Activated CD4-positive, alpha-beta T cell treated with anti-CD3 and anti-CD28 coated beads, Interleukin-2, Interleukin-6, amounts not matched to agents 100 ng/mL and 50 ng/mL, durations not matched to agents 16 hours and 8 hours (primary cell): Measurements from ENCODE around the gene SLC25A21.
"Not testable (repeated sequence)": the region's sequence is repeated elsewhere in the genome, so short reads cannot be mapped to it uniquely, and the experiment has no call there.

Source experiments
- DNase-seq: peaks from one replicate; pipeline ENCODE4 v3.0.0-alpha.2; 2020

SLC25A21 gene

DNA sequence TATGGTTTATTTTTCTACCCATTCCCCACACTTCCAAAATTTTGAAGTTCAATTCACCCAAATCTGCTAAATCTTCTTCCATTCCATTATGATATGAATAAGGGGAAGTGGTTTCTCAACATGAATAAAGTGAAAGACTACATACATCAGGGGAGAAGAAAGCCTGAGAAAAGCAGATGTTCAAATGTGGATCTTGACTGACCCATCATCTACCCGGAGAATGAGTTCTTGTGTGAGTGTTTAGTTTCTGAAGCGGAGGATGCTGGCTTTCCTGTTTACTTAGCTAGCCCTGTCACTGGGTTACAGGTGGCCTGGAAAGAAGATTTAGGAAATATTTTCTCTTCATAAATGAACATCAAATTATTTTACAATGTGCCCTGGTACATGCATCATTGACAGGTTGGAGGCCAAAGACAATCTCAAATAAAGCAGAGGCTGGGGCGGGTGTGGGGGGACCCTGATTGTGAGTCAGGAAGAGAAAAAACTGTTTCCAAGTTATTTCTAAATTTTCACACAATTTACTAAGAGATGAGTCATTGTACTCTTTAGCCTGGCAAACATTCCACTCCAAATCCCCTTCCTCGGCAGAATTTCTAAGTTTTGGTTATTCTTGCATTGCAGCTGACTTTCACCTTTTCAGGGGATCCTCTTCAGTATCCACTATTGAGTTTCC is 135.6 kb downstream of the SLC25A21 start:
- DNase-seq: no peak

- no peak for DNase-seq
These were observed 137.0 kb downstream of the SLC25A21 start for GRCh38 chr14:37035401-37035800.

DNA sequence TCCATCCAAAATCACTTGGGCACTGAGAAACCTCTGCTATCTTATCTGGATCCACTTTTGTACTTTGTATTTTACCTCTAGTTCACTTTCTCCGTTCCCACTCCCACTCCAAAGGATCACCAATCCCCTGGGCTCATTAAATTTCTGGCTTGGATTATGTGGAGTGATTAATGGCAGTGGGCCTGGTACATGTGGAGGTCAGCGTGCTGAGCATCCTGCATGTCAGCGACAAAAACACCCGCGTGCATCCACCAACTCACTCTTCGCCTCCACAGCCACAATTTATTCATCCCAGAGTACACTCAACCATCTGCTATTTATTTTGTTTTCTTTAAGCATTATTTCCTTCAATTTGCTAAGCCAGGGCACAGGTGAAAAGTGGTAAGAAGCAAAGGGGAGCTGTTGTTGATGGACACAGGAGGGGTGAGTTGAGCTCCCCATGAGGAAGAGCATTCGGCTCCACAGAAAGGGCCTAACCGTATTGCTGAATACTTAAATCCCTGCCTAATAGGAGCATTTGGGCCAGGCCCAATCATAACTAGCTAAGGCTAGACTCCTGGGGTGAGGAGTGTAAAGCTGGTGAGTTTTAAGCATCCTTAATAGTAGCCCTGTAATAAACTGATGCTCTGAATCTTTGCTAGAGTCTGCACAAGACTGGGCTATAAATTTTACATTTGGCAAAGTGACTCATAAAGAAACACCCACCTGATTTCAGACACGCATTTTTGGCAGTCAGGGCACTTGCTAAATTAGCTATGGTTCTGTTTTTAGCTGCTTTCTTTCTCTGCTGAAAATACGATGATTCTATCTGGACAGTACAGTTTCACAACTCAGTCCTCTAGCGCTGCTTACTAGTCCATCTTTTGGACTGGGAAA is 137.8 kb downstream of the SLC25A21 start:
- no peak for DNase-seq

- no peak for DNase-seq
These were observed 139.5 kb downstream of the SLC25A21 start for GRCh38 chr14:37032863-37033262.

DNA sequence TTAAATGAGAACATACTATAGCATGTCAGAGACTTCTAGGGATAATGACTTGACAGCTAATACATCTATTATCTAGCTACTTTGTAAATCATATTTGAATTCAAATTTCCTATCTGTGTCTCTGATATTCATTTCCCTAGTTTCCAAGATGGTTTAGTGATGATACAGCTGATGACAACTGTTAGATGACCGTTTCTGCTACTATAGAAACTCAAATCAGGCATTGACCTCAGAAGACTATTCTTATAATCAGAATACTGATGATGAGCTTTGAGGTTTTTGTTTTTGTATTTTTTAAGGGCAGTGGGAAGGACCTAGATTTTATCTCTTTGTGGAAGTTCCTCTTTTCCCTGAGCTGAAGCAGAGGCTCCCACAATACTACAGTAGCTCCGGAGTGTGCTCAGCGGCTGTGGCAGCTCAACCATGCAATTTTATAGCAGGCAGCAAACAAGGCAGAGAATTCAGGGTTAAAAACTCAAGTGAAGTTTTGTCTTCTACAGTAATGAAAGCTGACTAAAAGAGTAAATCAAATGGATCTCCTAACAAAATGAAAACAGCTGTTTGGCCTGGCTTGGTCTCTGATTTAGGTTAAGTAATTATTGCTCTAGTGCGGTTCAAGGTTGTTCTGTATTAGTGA is 145.1 kb downstream of the SLC25A21 start:
- no peak for DNase-seq

DNA sequence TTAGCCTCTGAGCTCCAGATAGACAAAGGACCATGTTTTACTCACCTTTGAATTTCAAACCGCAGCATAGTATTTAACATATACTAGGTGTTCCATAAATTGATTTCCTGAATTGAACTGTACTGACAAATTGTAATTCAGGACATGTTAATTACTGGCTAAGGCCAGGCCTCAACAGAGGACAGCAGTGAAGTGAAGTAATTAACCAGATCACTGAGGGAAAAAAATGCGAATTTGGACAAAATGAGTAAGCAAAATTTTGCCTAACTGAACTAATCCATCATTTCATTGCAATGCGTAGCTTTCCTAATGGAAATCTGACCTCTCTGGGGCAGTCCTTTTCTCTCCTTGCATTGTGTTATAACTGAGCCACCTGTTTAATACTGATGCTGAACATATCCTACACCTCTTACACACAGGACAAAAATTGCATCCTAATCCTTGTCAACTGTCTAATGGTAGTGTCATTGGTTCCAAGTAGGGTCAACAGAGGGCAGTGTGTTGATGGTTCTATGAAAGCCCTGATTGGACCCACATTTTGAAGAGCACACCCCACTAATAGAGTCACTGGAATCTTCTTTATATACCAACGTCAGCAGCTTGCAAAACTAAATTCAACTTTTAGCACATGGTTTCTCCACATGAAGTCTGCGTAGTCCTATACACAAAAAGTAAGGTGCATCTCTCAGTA is 148.4 kb downstream of the SLC25A21 start:
- DNase-seq: no peak

DNA sequence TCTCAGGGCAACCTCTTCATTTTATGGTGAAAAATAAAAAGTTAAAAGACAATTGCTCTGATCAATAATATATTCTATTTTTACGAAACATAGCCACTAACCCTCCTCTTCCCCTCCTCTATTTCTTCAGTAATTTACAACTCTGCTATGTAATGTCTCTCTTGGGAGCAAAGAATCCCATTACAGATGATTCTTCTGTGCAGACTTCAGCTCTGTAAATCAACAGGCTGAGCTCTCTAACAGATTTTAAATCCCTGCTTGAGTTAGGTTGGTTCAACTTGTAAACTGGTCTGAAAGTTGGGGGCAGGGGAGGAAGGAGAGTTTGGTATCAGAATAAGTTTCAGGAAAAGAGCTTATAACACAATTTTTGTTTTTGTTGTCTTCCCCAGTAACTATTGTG is 151.0 kb downstream of the SLC25A21 start:
- no peak for DNase-seq

DNA sequence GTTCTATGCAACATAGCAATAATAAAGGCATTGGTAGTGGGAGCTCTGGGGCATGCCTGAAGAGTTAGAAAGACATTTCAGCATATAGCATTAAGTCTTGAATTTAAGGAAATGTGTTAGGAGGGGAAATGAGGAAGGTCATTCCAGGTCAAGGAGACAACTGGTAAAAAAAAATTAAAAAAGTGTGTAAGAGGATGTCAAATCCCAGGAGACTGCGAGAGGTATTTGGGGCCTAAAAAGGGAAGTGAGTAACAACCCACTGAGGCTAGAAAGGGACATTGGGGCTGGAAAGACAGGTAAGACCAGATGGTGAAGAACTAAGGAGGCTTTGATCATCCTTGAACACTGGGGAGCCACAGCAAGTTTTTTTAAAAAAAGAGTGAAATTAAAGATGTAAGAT is 152.9 kb downstream of the SLC25A21 start:
- no peak for DNase-seq

- DNase-seq: no peak
These were observed 153.7 kb downstream of the SLC25A21 start for GRCh38 chr14:37018571-37019240.

DNA sequence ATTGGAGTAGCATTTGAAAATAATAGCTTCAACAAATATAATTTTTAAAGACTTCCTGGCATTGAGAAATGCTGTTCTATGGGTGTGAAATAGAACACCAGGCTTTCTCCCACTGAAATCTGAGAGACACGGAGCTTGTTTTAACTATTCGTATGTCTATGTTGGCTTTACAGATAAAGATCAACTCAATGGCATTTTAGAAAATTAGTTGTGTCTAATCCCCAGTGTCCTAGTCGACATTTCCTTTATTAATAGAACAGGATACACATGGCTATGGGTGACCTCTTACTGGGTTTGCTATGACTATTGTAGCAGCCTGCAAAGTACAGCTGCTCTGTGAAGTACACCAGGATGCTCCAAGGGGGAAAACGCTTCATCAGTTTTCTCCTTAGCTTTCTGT is 159.3 kb downstream of the SLC25A21 start:
- DNase-seq: no peak

GRCh38 chr14:36998686-36999085 is 173.7 kb downstream of the SLC25A21 start:
- no peak for DNase-seq

GRCh38 chr14:36997843-36998242 is 174.6 kb downstream of the SLC25A21 start:
- no peak for DNase-seq

- no peak for DNase-seq
These were observed 175.4 kb downstream of the SLC25A21 start for GRCh38 chr14:36996857-36997590.

GRCh38 chr14:36996133-36996856 is 176.1 kb downstream of the SLC25A21 start:
- DNase-seq: no peak

GRCh38 chr14:36989806-36990205 is 182.6 kb downstream of the SLC25A21 start:
- no peak for DNase-seq

DNA sequence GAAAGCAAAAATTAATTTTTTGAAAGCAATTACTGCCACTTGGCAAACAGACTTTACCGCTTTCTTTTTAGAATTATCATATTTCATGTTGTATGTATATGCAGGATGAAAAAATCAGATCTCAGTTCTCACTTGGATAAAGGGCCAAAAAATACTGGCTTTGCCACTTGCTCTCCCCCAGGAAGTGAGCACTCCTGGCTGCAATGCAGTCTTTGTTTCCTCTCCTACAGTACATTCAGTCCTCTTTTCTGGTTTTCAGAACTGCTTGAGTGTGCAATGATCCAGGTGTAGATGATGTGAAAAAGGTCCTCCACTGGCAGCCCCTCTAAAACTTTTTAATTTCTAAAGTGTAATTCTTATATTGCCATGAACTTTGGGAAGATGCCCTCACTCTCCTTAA is 183.4 kb downstream of the SLC25A21 start:
- DNase-seq: no peak

GRCh38 chr14:36988568-36988967 is 183.8 kb downstream of the SLC25A21 start:
- no peak for DNase-seq

DNA sequence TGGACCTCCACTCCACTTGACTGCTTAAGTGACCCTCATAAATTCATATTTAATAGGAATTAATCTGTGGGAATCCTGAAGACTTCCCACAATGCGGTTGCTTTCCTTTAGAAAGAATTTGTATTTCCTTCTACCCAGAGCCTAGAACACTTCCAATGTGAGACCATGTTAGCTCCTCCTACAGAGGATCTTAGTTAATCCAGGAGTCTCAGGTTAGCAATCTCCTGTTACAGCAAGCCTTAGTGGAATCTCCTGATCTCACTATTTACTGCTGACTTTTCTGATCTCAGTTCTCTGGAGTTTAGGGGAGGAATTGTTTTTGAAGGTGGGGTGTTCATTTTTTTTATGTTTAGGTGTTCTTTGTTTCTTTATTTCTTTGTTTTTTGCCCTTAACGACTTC is 186.0 kb downstream of the SLC25A21 start:
- DNase-seq: no peak

DNA sequence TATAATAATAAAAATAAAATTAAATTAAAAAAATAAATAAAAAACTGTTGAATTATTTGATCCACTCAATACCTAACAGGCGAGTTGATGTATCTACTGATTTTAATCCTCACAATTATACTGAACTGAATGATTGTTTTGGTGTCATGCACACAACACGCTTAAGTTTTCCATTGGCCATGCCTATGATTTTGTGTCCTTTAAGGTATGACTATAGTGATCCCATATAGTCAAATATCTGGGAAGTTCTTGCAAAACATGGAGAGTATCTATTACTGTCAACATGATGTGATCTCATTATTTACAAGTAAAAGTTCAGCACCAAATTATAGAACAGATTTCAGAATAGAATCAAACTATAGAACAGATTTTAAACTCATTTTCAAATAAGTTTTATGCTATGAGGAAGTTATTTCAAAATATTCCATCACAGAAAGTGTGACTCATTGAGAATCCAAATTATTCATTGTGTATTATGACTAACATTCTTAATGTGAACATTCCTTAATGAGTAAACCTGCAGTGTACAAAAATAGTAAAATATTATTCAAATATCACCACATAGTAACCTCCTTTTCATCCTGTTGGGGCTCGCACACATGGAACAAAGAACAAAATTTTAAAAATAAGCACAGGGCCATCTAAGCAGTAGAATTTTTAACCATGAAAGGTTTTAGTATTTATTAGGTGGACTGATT is 190.4 kb downstream of the SLC25A21 start:
- DNase-seq: no peak

- not testable (repeated sequence) for DNase-seq
These were observed 192.0 kb downstream of the SLC25A21 start for GRCh38 chr14:36980413-36980812.

GRCh38 chr14:36979863-36980262 is 192.5 kb downstream of the SLC25A21 start:
- no peak for DNase-seq
